ENCODE results near the gene RPL13A. TPM values are rescaled to one million over a fixed set of nuclear protein-coding genes. Genes with fewer than 3 reads are reported as not detected.
A peak's percentile ranks its signal among the peaks of the same experiment; 100 is the strongest.

The RPL13A gene
- total and polyA plus RNA-seq, 2 donors (not counting 3 experiments of a cell fraction or from before 2014, with no cell fraction given) = 2,291 to 4,148 TPM

- no peaks in the 10 kb centered on the region for H4K20me1 ChIP-seq (replicated peaks; ENCODE audit: control insufficient read depth, extremely low read depth, insufficient read depth, low read length)
- FAIRE-seq (peak; percentile 99), DNase-seq (ENCODE audit: low read depth, low spot score) (peak; percentile 98)
- dilution Hi-C loops (cut with MboI; ENCODE audit: extremely low pct_ligation_motif_present, low sequenced_read_pairs) = no loop called here
- peaks cover 11% of the 10 kb centered on the region for H3K4me1 ChIP-seq (ENCODE audit: control insufficient read depth, extremely low read depth, insufficient read depth, low read length)
- no peaks in the 10 kb centered on the region for H3K27me3 ChIP-seq (ENCODE audit: control insufficient read depth in 2 of 2, insufficient read depth in 2 of 2, low read length in 2 of 2)
- TF ChIP-seq, protein P1, sequence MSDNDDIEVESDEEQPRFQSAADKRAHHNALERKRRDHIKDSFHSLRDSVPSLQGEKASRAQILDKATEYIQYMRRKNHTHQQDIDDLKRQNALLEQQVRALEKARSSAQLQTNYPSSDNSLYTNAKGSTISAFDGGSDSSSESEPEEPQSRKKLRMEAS (IDR thresholded peaks at IDR 0.05; ENCODE audit: insufficient read depth, insufficient read length) = peak; percentile 65
- TF ChIP-seq POLR2AphosphoS5 (IDR thresholded peaks at IDR 0.05; ENCODE audit: insufficient read depth, low read depth, low read length) = peak; percentile 96
- TF ChIP-seq CTCF (IDR thresholded peaks at IDR 0.05; ENCODE audit: extremely low read depth in 1 of 2, insufficient read depth in 1 of 2, low read depth in 1 of 2, low read length in 2 of 2) = no peak
- TF ChIP-seq POLR2A (IDR thresholded peaks at IDR 0.05; ENCODE audit: low read depth, low read length) = peak; percentile 95
- H3K27ac ChIP-seq (ENCODE audit: insufficient read depth, low read depth, low read length) = peak within 1 kb of the TSS; percentile 83
- no peaks in the 10 kb centered on the region for H3K9me1 ChIP-seq (replicated peaks; ENCODE audit: control insufficient read depth, extremely low read depth, insufficient read depth, low read length)
- H3K4me3 ChIP-seq (replicated peaks in 1 of 3; ENCODE audit: insufficient read depth in 1 of 3, low read depth in 1 of 3, low read length in 3 of 3) = peak within 1 kb of the TSS; percentile 31 to 74 (median 52)
- peak within 1 kb of the TSS; percentile 75 for H2AFZ ChIP-seq (ENCODE audit: low read depth, low read length)
- ChIA-PET POLR2A (interaction anchor here (0.6 to 1.0 kb wide), 3 partner anchors 20 to 325 kb away, joined by 3 to 8 read pairs (median 7); no protein-coding TSS in a partner anchor), CTCF (interaction anchor here (0.7 to 3.8 kb wide), 3 partner anchors 20 to 24 kb away, joined by 3 to 17 read pairs (median 8); partner anchors contain the start of gene FLT3LG)
- intact Hi-C loops (cut with micrococcal nuclease) = loop anchor here (2.0 to 5.0 kb wide), 3 partner anchors 22 to 424 kb away; partner anchors contain the start of genes AKT1S1, FLT3LG, RRAS and SCAF1
- H3K79me2 ChIP-seq (ENCODE audit: control insufficient read depth, insufficient read depth, low read length) = peaks cover 11% of the 10 kb centered on the region
- peak within 1 kb of the TSS; percentile 79 for H3K4me2 ChIP-seq (ENCODE audit: insufficient read depth, low read length)
- H3K9me3 ChIP-seq (replicated peaks; ENCODE audit: control insufficient read depth, insufficient read depth, low read length) = no peaks in the 10 kb centered on the region
- H3K36me3 ChIP-seq (ENCODE audit: control insufficient read depth in 2 of 2, extremely low read depth in 1 of 2, insufficient read depth in 2 of 2, low read length in 2 of 2) = peaks cover 0 to 4% of the 10 kb centered on the region in 2 experiments
- peak within 1 kb of the TSS; percentile 92 for H3K9ac ChIP-seq (replicated peaks; ENCODE audit: extremely low read depth, insufficient read depth, low read length)
- no TSS peak for BruUV-seq (replicated peaks)
These were observed 34.2 kb upstream of the RPL13A start, which contains the start of gene ALDH16A1 for GRCh38 chr19:49453013-49453756. Gene ALDH16A1 (plus strand): TSS chr19:49453225. CDS start chr19:49453332, 107 bp downstream.
